GM19043 (cell line): ENCODE data around the gene TRIM49D1.
"Not testable (repeated sequence)": the region's sequence is repeated elsewhere in the genome, so short reads cannot be mapped to it uniquely, and the experiment has no call there.

ENCODE experiments used
- ATAC-seq: cut with Tn5 transposase; IDR thresholded peaks from one replicate; pipeline ENCODE4 v1.9.1; 2021; ENCODE audit warnings: low read depth; ENCODE audit not compliant: unreplicated experiment

TRIM49D1 gene, protein sequence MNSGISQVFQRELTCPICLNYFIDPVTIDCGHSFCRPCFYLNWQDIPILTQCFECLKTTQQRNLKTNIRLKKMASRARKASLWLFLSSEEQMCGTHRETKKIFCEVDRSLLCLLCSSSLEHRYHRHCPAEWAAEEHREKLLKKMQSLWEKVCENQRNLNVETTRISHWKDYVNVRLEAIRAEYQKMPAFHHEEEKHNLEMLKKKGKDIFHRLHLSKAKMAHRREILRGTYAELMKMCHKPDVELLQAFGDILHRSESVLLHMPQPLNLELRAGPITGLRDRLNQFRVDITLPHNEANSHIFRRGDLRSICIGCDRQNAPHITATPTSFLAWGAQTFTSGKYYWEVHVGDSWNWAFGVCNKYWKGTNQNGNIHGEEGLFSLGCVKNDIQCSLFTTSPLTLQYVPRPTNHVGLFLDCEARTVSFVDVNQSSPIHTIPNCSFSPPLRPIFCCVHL

DNA sequence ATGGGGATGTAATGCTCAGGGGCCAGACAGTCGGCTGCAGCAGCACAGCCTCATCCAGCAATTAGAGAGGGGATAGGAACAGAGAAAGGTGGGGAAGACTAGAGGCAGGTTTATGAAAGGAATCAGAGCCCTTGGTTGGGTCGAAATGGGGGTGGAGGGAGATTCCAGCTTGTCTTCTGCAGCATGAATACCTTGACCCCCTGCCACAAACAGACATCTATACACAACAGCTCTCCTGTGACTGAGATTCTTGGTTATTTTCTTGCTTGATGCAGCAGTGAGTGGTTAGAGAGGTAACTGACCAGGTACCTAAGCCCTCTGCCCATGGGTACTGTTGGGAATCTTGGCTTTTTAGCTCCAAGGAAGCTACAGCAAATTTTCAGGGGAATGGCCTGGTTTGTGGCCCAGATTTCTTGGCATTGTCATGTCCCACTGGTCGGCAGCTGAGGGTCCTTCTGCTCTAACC, at the start of gene TRIM49D1:
TRIM49D1 (minus strand) TSS at position 51 of the 466 bp plus-strand sequence. CDS start 4,535 bp downstream, outside the sequence.
- ATAC-seq, result no peak

DNA sequence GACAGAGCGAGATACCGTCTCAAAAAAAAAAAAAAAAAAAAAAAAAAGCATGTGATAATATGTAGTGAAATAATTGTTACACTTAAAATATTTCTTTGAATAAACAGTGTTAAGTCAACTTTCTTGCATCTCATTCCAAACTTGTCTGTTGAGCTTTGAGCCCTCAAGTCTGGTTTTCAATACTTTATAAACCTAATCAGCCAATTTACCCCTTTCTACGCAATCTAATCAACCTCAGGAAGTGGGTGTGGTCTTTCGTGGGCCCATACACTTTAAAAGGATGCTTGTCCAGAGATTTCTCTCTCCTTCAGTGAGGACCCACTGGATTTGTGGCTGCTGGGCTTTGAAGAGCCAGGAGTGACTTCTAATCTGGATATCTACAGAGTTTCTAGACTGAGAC, 43.7 kb upstream of the TRIM49D1 start, which contains the start of gene TRIM64:
TRIM64 (plus strand) TSS at position 301 of the 400 bp plus-strand sequence. CDS start 2,467 bp downstream, outside the sequence.
- ATAC-seq, result not testable (repeated sequence)

DNA sequence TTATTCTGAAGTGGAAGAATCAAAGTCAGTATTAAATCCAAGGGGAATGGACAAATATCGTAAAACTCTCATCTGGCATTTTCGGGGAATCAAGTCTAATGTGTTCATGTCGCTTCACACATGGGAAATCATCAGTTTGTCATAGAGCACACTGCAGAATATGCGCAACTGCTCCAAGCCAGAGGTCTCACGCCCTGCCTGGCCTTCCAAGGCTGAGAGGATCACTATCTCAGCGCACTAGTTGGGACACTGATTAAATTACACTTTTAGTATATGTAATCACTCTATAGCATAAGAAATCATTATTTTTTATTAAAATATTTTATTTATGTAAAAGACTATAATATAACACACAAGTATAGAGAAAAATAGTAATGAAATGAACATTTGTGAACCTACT, 38.8 kb upstream of the TRIM49D1 start:
- ATAC-seq, result not testable (repeated sequence)

DNA sequence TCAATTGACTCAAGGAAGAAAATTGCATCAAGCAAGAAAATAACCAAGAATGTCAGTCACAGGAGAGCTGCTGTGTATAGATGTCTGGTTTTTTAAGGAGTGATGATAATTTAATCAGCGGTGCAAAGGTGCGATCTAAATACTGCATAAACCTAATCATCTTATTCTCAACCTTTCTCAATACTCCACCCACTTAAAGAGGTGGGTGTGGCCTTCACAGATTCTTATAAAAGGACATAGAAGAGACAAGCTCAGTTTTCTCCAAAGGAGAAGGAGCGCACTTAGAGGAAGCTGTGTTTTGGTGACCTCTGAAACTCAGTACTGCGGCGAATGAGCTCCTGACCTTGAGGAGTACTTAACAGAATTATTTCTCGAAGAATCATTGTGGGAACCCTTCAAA, 1.7 kb upstream of the TRIM49D1 start, which contains the start of gene TRIM49D2:
TRIM49D2 (plus strand) TSS at position 301 of the 400 bp plus-strand sequence. CDS start 2,698 bp downstream, outside the sequence.
- ATAC-seq, result not testable (repeated sequence)

DNA sequence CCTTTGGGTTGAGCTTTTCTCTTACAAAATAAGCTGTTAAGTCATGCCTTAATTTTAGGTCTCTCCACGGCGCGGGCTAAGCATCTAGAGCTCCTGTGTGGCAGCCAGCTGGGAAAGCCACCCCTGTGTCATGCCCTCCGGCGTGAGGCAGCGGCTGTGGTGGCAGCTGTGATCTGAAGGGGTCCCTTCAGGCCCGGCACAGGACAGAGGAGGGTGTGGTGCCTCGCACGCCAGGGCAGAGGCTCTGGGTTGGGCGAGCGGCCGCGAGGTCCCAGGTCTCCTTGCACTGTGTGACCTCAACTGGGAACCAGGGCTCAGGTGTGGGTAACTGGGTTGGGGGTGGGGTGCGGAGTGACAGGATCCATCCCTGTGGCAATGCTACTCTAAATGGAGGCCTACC, 21.2 kb downstream of the TRIM49D1 start:
- ATAC-seq, result not testable (repeated sequence)

DNA sequence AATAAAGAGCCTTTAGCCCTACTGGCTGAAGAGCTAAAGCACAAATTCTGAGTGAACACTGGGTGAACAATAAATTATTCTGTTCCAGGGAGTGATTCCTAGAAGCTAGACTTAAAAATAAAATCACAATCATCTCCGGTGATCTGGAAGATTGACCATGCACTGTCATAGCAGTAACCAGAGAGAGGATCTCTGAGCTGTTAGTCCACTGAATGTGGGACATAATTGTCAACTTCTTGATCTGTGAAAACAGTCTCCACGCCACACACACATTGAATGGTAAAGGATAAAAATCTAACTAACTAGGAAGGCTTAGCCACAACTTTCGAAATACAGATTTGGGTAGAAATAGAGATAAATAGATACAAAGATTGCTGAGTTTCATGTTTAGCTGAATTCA, 28.8 kb downstream of the TRIM49D1 start:
- not testable (repeated sequence) for ATAC-seq

DNA sequence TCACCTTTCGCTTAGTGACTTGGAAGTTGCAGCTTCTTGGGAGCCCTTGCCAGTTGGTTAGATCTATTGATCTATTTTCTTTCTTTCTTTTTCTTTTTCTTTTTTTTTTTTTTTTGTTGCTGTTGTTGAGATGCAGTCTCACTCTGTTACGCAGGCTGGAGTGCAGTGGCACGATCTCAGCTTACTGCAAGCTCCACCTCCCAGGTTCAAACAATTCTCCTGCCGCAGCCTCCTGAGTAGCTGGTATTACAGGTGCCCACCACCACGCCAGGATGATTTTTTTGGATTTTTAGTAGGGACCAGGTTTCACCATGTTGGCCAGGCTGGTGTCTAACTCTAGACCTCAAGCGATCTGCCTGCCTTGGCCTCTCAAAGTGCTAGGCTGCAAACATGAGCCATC, 44.5 kb downstream of the TRIM49D1 start:
- ATAC-seq, result not testable (repeated sequence)

DNA sequence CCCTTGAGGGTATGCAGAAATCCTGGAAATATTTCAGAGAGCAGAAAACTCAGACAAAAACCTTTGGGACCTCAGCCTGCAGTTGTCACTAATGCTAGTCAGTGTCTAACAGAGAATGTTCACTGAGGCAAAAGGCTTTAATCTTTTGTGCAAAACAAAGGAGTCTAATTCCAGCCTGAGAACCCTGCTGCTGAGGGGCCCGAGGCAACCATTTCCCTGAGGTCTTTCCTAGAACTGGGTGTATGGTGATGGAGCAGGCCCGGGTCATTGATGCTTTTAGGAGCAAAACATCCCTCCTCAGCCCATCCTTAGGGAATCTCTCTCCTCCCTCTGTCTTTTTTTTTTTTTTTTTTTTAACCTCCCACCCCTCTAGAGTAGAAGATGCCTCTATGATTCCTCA, 49.5 kb downstream of the TRIM49D1 start:
- not testable (repeated sequence) for ATAC-seq

DNA sequence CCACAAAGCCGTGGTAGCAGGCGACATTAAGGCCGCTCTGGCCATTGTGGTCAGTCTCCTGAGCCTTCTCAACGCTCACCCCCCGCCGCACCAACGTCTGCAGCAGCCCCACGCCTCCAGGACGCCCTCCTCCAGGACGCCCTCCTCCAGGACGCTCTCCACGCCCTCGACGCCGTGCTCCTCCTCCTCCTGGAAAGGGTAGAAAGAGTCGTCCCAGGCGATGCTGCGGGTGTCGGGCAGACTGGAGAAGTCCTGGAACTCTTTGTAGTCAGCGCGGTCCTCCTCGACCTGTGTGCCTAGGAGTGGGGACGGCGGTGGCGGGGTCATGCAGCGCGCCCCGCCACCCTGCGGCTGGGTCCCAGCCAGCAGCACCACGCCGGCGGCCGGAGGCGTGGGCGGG, 56.8 kb downstream of the TRIM49D1 start:
- not testable (repeated sequence) for ATAC-seq

DNA sequence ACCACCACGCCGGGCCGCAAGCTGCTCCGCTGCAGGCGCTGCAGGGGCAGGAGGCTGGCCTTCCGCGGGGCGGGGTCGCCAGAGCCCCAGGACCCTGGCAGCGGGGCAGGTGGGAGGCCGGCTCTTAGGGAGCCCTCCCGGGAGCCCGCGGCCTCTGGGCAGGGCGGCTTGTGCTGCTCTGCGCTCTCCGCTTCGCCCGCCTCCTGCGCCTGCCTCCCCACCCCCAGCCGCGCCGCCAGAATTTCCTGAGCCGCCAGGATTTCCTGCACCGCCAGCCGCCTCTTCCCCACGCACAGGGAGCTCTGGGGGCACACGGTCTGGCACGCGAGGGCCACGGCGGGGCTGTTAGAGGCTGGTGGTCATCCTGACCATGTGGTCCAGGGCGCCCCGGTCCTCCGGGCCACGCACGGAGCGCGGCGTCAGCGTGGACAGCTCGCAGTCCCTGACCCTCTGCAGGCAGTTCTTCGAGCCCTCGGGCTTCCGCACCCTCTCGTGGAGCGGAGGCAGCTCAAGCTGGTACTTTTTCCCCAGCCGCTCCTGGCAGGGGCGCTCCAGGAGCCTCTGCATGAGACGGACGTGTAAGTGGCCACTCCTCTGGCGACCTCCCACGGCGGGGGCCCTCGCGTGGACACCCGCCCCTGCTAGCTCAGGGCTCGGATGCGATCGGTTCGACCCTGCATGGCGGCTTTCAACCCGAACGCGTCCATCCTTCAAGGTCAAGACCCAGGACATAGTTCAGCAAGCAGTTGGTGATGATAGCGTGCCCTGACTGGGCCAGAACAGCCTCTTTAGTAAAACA, 57.9 kb downstream of the TRIM49D1 start:
- not testable (repeated sequence) for ATAC-seq
